GM20000 (cell line): ENCODE data around the gene ZFP42.

Experiments
- DNase-seq: peaks from one replicate; pipeline ENCODE4 v3.0.0; 2012; ENCODE audit warnings: low spot score
- CTCF ChIP-seq: IDR thresholded peaks from 2 replicates; pipeline ENCODE4 v1.5.1; 2012; ENCODE audit warnings: mild to moderate bottlenecking, control low read depth; ENCODE audit errors: extremely low read depth, missing control alignments

Gene ZFP42

GRCh38 chr4:188006285-188006848 is 10.8 kb downstream of the ZFP42 start:
- TF ChIP-seq CTCF: no peak
- DNase-seq: no peak

- no peak for TF ChIP-seq CTCF
- no peak for DNase-seq
Measured at GRCh38 chr4:188008377-188008776, 12.8 kb downstream of the ZFP42 start.

GRCh38 chr4:188012426-188012945 is 16.9 kb downstream of the ZFP42 start:
- no peak for TF ChIP-seq CTCF
- no peak for DNase-seq

GRCh38 chr4:188015025-188015940 is 19.7 kb downstream of the ZFP42 start:
- TF ChIP-seq CTCF: no peak
- no peak for DNase-seq

- TF ChIP-seq CTCF: no peak
- DNase-seq: no peak
Measured at GRCh38 chr4:188016754-188017153, 21.2 kb downstream of the ZFP42 start.

GRCh38 chr4:188018262-188018661 is 22.7 kb downstream of the ZFP42 start:
- no peak for TF ChIP-seq CTCF
- DNase-seq: no peak
